ENCODE data around the gene CACNA1A. TPM values are rescaled to one million over a fixed set of nuclear protein-coding genes. Genes with fewer than 3 reads are reported as not detected.

Gene CACNA1A
- total RNA-seq = 0.20 and 0.67 TPM in 2 replicates

DNA sequence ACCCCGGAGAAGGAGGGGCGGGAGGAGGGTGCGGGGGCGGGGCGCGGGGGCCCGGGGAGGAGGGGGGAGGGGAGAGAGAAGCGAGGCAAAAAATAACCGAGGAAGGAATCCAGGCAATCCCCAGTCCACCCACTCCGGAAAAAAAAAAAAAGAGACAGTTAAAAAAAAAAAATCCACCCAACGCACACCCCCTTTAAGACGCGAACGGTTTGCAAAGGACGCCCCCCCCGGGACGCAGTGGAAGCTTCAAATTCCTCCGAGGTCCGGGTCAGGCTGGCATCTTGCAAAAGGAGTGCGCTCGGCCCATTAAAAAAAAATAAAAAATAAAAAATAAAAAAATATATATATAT is at the start of gene CACNA1A:
TSS of gene CACNA1A (minus strand) at position 9 of the 350 bp plus-strand sequence. CDS start 255 bp downstream, outside the sequence.

All from mammary microvascular endothelial cell (primary cell).